HK-2 (cell line): ENCODE results near the gene SMTN.

ENCODE experiments used
- DNase-seq: peaks from one replicate; pipeline ENCODE4 v3.0.0-alpha.2; 2018; ENCODE audit not compliant: unreplicated experiment

Gene SMTN

GRCh38 chr22:31127181-31127772 is 46.2 kb downstream of the SMTN start:
- no peak for DNase-seq

GRCh38 chr22:31128156-31128555 is 47.0 kb downstream of the SMTN start:
- DNase-seq = no peak

GRCh38 chr22:31130873-31131272 is 49.8 kb downstream of the SMTN start:
- no peak for DNase-seq

DNA sequence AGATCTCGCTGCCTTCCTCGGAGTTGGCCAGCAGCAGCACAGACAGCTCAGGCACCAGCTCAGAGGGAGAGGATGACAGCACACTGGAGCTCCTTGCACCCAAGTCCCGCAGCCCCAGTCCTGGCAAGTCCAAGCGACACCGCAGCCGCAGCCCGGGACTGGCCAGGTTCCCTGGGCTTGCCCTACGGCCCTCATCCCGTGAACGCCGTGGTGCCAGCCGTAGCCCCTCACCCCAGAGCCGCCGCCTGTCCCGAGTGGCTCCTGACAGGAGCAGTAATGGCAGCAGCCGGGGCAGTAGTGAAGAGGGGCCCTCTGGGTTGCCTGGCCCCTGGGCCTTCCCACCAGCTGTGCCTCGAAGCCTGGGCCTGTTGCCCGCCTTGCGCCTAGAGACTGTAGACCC is 52.8 kb downstream of the SMTN start:
- no peak for DNase-seq

GRCh38 chr22:31134688-31135087 is 53.6 kb downstream of the SMTN start:
- DNase-seq = no peak

- DNase-seq = no peak
These were observed 54.6 kb downstream of the SMTN start for GRCh38 chr22:31135706-31136105.

DNA sequence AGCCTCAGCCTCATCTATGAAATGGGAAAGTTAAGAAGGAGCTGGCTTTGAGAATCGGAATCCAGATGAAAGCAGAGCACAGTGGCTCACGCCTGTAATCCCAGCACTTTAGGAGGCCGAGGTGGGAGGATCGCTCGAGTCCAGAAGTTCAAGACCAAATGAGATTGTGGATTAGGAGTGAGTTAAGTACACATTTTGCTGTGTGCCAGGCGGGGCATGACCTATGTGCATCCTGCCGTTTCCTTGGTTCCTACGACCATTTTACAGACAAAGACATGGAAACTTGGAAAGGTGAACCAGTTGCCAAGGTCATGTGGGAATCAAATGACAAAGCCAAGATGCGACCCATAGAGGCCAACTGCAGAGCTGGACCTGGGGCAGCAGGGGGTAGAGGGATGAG is 55.0 kb downstream of the SMTN start:
- DNase-seq = no peak

DNA sequence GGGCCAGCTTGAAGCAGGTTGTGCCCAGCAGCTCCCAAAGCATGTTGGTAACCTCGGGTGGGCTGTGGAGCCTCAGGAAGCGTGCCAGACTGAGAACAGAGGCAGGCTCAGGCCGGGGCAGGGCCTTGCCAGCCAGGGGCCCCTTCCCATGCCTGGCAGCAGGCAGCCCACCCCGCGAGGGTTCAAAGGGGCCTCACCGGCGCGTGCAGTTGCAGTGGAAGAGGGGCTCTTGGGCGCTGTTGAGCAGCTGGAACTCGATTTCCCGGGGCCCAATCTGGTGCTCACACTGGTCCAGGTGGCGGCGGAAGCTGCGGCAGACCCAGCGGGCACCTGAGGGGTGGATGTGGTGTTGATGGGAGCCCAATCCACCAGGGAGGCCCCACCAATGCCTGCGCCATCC is 55.6 kb downstream of the SMTN start:
- no peak for DNase-seq

- no peak for DNase-seq
These were observed 56.6 kb downstream of the SMTN start for GRCh38 chr22:31137721-31138120.

DNA sequence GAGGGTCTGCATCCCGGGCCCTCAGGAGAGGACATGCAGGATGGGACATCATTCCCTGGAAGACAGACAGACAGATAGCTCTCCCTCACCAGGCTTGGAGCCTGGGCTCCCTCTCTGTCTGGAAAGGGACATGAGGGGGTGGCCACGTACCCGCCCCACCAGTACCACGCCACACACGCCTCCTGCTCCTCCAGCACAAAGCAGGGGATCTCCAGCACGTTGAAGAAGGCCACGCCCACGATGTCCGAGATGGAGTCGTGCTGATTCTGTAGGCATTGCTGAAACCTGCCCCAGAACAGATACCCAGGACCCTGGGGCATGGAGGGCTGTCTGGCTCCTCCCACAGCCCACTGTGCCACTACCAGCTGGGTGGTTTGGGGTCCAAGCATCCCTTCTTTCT is 57.0 kb downstream of the SMTN start:
- no peak for DNase-seq

- DNase-seq = no peak
These were observed 57.9 kb downstream of the SMTN start for GRCh38 chr22:31139066-31139465.

DNA sequence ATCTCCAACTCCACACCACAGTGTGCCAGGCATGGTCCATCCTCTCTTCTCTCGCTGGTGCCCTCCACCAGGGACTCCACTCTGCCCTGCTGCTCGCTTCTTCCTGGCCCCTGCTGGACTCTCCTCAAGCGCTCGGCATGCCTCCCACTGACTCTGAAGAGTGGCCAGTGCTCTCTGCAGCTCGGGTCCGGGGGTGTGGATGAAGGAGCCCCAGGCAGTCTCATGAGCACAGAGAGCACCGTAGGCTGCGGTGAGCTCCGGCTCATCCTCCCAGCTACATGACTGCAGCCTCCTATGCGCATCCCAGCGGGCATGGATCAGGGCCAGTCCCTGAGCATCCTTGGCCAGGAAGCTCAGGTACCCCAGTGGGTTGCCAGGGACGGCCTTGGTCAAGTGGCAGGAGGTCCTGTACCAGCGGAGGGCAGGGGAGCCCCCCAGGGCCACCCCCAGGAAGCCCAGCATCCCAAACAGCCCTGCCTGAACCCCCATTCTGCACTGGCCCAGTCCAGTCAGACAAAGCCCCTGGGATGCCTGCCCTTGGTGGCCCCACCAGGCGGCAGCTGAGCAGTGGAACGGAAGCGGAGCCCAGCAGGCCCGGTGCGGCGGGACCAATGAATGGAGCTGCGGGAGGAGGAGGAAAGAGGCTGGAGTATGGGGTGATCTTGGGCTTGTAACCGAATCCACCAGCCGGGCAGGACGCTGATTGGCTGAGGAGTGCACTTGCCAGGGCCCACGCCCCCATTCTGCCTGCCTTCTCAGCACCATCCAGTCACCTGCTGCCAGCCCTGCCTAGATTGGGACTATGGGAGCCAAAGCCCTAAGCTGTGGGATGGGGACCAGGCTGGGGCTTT is 59.0 kb downstream of the SMTN start, which contains the start of gene PLA2G3:
Gene PLA2G3 (minus strand): TSS at position 643 of the 851 bp plus-strand sequence. CDS start 154 bp downstream, at position 489.
- no peak for DNase-seq

GRCh38 chr22:31140746-31141145 is 59.6 kb downstream of the SMTN start:
- DNase-seq = no peak

- no peak for DNase-seq
These were observed 60.4 kb downstream of the SMTN start for GRCh38 chr22:31141551-31141950.

DNA sequence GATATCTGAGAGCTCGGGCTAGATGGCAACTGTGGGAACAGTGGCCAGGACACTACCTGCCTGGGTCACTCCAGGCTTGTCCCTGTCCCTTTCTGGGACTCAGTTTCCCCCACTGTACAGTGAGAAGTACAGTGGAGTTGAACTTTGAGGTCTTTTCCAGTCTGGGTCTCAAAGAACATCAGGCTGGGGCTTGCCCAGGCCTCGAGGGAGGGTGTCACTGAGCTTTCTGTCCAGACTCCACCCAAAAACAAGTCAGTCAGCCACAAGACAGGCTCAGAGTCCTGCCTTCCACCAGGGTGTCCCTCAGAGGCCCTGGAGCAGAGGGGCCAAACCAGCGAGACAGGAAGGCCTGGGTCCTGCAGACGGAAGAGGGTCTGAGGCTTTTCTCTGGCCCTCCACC is 61.2 kb downstream of the SMTN start:
- DNase-seq = no peak

DNA sequence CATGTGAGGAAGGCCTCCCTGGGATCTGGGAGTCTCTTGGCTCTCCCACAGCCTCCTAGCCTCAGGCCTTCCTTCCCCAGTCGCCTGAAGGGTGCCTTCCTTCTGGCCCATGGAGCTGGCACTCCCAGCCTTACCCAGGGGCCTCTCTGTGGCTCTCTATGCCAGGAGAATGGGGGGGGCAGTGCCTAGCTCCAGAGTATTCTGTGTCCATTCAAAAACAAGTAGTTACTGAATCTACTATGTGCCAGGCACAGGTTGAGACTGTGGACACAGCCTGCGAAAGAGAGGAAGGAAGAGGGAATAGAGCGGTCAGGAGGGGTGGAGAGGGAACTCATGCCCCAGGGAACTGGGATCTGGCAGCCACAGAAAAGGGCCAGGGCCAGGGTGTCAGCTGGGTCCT is 61.9 kb downstream of the SMTN start:
- no peak for DNase-seq

DNA sequence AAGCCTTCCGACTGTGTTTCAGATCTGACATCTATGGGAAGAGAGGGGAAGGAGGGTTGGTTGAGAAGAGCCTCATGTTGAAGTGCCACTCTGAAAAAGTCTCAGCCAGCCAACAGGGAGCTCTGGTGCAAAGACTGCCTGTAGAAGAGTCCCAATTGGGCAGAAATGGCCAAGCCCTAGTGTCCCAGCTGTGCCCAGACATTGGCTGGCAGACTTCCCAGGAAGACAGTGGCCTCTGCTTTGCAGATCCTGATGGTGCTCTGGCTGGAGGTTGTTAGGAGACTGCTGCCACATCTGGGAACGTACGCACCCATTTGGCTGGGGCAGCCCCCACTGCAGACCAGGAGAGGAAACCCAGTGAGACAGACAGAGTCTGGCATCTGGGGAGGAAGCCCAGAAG is 62.4 kb downstream of the SMTN start:
- DNase-seq = no peak

DNA sequence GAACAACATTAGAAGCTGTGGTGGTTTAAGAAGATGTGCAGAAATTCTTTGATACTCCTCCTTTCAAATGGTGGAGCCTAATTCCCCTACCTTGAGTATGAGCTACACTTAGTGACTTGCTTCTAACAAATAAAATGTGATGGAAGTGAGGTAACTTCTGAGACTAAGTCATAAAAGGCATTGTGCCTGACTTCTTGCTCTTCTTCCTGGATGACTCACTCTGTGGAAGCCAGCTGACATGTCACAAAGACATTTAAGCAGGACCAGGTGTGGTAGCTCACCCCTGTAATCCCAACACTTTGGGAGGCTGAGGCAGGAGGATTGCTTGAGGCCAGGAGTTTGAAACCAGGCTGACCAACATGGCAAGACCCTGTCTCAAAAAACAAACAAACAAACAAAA is 63.1 kb downstream of the SMTN start:
- no peak for DNase-seq

DNA sequence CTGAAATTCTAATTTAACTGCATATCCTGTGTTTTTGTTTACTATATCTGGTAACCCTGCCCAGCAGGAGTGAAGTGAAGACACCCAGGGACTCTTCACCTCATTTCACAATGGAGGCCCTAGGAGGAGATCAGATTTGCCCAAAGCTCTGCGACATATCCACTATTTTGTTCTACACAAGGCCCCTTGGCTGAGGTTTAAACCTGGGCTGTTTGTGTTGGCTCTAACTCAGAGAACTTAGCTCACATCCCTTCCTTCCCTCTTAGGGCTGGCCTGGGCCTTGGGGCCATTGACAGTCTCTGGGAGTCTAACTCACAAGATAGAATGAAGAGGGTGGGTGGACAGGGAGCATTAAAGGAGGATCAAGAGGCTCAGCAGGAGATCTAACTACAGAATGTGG is 67.4 kb downstream of the SMTN start:
- no peak for DNase-seq

DNA sequence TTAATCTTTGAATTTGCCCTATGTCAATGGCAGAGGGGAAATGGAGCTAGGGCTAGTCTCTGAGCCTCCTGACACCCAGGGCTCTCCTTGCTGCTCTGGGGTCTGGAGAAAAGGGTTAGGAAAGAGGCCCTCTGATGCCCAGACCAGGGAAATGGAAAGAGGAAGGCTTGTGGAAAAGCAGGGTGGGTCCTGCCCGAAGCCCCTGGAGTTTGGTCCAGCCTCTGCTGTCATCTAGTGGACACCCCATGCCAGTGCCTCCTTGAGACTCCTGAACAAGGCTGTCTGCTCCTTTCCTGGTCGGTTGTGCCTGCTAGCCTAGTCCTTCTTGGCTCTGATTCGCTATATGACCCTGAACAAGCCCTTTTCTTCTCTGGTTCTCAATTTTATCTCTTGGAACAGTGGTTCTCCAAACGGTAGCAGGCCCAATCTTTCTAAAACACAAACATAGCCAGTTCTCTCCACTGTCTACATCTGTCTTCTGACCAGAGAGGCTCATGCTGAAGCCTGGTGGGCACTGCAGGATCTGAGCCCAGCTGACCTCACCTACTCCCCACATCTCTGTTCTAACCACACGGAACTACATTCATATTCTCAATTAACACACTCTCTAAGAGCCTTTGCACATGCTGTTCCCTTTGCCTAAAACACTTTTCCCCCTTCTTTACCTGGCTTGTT is 68.0 kb downstream of the SMTN start:
- peak; percentile 58 for DNase-seq

DNA sequence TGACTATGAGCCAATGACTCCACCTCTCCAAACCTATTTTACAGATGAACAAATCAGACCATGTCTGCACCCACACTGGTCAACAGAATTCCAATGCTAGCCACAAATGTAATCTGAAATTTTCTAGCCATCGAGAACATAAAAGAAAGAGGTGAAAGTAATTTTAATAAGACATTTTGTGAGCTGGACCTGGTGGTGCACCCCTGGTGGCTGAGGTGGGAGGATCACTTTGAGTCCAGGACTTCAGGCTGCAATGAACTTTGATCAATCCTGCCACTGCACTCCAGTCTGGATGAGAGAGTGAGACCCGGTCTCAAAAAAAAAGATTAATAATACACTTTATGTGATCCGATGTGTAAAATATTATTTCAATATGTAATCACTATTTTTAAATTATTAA is 69.5 kb downstream of the SMTN start:
- DNase-seq = no peak

DNA sequence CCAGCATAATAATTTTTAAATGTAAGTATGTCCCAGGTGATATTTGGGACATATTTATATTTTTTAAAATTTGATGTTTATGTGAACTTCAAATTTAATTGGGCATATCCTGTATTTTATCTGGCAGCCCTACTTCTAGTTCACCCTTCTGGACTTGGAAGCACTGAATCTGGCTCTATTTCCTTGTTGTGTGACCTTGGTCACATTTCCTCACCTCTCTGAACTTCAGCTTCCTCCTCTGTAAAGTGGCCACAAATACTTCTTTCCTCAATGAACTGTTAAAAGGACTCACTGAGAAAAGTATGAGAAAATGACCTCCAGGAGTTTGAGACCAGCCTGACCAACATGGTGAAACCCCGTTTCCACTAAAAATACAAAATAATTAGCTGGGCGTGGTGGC is 70.8 kb downstream of the SMTN start:
- no peak for DNase-seq

- no peak for DNase-seq
These were observed 72.2 kb downstream of the SMTN start for GRCh38 chr22:31153357-31153756.
